SK-N-SH treated with all-trans-retinoic acid at 6 μM for 48 hours (cell line): Measurements from ENCODE around the gene PHACTR4.
"Not testable (repeated sequence)": the region's sequence is repeated elsewhere in the genome, so short reads cannot be mapped to it uniquely, and the experiment has no call there.

Experiments
- ATAC-seq: fragments of 200-7000 bp; cut with Tn5 transposase; 3 replicates; pipeline ENCODE4 v1.9.1; 2020; ENCODE audit warnings: mild to moderate bottlenecking, moderate library complexity
- ARNTL ChIP-seq: fragments of 450-650 bp; formaldehyde crosslinking; IDR thresholded peaks from 2 replicates; pipeline ENCODE4 v1.5.0; 2020; ENCODE audit warnings: low read depth, mild to moderate bottlenecking, moderate library complexity, borderline replicate concordance
- BACH2 ChIP-seq: fragments of 250-450 bp; sonication (Bioruptor Pico); IDR thresholded peaks from 2 replicates; pipeline ENCODE4 v1.9.0; 2021; ENCODE audit warnings: mild to moderate bottlenecking, borderline replicate concordance
- CREB5 ChIP-seq: fragments of 250-450 bp; sonication (Bioruptor Pico); IDR thresholded peaks from 2 replicates; pipeline ENCODE4 v1.5.1; 2020; ENCODE audit warnings: low read depth, mild to moderate bottlenecking, moderate library complexity
- CSRNP3 ChIP-seq: fragments of 250-450 bp; sonication (Bioruptor Pico); IDR thresholded peaks from 2 replicates; pipeline ENCODE4 v1.5.1; 2021; ENCODE audit warnings: mild to moderate bottlenecking, moderate library complexity
- ESRRG ChIP-seq: fragments of 250-450 bp; sonication (Bioruptor Pico); IDR thresholded peaks from 2 replicates; pipeline ENCODE4 v1.6.1; 2021; ENCODE audit warnings: mild to moderate bottlenecking
- GLIS3 ChIP-seq: fragments of 250-450 bp; sonication (Bioruptor Pico); IDR thresholded peaks from 2 replicates; pipeline ENCODE4 v1.5.0; 2020; ENCODE audit warnings: mild to moderate bottlenecking, moderate library complexity
- ISL1 ChIP-seq: fragments of 250-450 bp; sonication (Bioruptor Pico); IDR thresholded peaks from 2 replicates; pipeline ENCODE4 v2.1.2; 2022; ENCODE audit warnings: mild to moderate bottlenecking, moderate library complexity
- OSR1 ChIP-seq: fragments of 250-450 bp; sonication (Bioruptor Pico); IDR thresholded peaks from 2 replicates; pipeline ENCODE4 v1.8.0; 2022; ENCODE audit warnings: moderate library complexity, mild to moderate bottlenecking, inconsistent platforms
- PATZ1 ChIP-seq: fragments of 250-450 bp; sonication (Bioruptor Pico); IDR thresholded peaks from 2 replicates; pipeline ENCODE4 v1.8.0; 2020; ENCODE audit warnings: mild to moderate bottlenecking, moderate library complexity, borderline replicate concordance
- POU6F1 ChIP-seq: fragments of 250-450 bp; sonication (Bioruptor Pico); IDR thresholded peaks from 2 replicates; pipeline ENCODE4 v1.8.0; 2021; ENCODE audit warnings: low read depth, mild to moderate bottlenecking, moderate library complexity, borderline replicate concordance
- PPARA ChIP-seq: fragments of 250-450 bp; sonication (Bioruptor Pico); IDR thresholded peaks from 2 replicates; pipeline ENCODE4 v1.5.0; 2020; ENCODE audit warnings: mild to moderate bottlenecking, borderline replicate concordance
- RARB ChIP-seq: fragments of 250-450 bp; sonication (Bioruptor Pico); IDR thresholded peaks from 2 replicates; pipeline ENCODE4 v1.8.0; 2021; ENCODE audit warnings: mild to moderate bottlenecking, moderate library complexity
- TSHZ2 ChIP-seq: fragments of 250-450 bp; sonication (Bioruptor Pico); IDR thresholded peaks from 2 replicates; pipeline ENCODE4 v1.5.0; 2020; ENCODE audit warnings: mild to moderate bottlenecking, moderate library complexity
- ZC3H10 ChIP-seq: fragments of 250-450 bp; sonication (Bioruptor Pico); IDR thresholded peaks from 2 replicates; pipeline ENCODE4 v1.5.1; 2021; ENCODE audit warnings: mild to moderate bottlenecking, moderate library complexity
- ZFP3 ChIP-seq: fragments of 250-450 bp; sonication (Bioruptor Pico); IDR thresholded peaks from 2 replicates; pipeline ENCODE4 v1.5.0; 2020; ENCODE audit warnings: mild to moderate bottlenecking, moderate library complexity
- ZFP30 ChIP-seq: fragments of 450-650 bp; formaldehyde crosslinking; IDR thresholded peaks from 2 replicates; pipeline ENCODE4 v1.5.0; 2022; ENCODE audit warnings: mild to moderate bottlenecking, moderate library complexity
- ZNF70 ChIP-seq: fragments of 450-650 bp; formaldehyde crosslinking; IDR thresholded peaks from 2 replicates; pipeline ENCODE4 v1.5.0; 2020; ENCODE audit warnings: mild to moderate bottlenecking, moderate library complexity

Gene PHACTR4

GRCh38 chr1:28510970-28511440 lies 141.5 kb downstream of the PHACTR4 start:
- TF ChIP-seq ISL1 (CRISPR knock-in tag): no peak
- TF ChIP-seq ZNF70 (CRISPR knock-in tag): no peak
- TF ChIP-seq GLIS3: peak; percentile 73; the same call in 1 of the 2 replicates
- no peak for TF ChIP-seq TSHZ2
- TF ChIP-seq ARNTL (CRISPR knock-in tag): no peak
- TF ChIP-seq BACH2 (CRISPR knock-in tag): no peak
- TF ChIP-seq ZFP3 (CRISPR knock-in tag): no peak
- TF ChIP-seq ZFP30 (CRISPR knock-in tag): no peak
- peak; percentile 65; the same call in 1 of the 2 replicates for TF ChIP-seq PATZ1 (CRISPR knock-in tag)
- TF ChIP-seq ZC3H10 (CRISPR knock-in tag): no peak
- no peak for TF ChIP-seq POU6F1 (CRISPR knock-in tag)
- 0 out of 2 replicates have a peak, but pooled peaks have one; percentile 7 for TF ChIP-seq RARB (CRISPR knock-in tag)
- TF ChIP-seq PPARA (CRISPR knock-in tag): no peak
- 0 out of 2 replicates have a peak, but pooled peaks have one; percentile 42 for TF ChIP-seq CSRNP3
- no peak for TF ChIP-seq CREB5 (CRISPR knock-in tag)
- 0 out of 2 replicates have a peak, but pooled peaks have one; percentile 79 for TF ChIP-seq ESRRG
- no peak; the same call in 2 of the 3 replicates for ATAC-seq

GRCh38 chr1:28512058-28512611 lies 142.6 kb downstream of the PHACTR4 start:
- no peak; the same call in 2 of the 3 replicates for ATAC-seq
- TF ChIP-seq OSR1 (no peak), TSHZ2 (no peak), POU6F1 (CRISPR knock-in tag) (no peak), ZC3H10 (CRISPR knock-in tag) (no peak), RARB (CRISPR knock-in tag) (no peak), ZFP3 (CRISPR knock-in tag) (no peak), GLIS3 (no peak)

GRCh38 chr1:28514445-28514933 lies 144.9 kb downstream of the PHACTR4 start:
- not testable (repeated sequence) for ATAC-seq
